ENCODE measurements around the gene LRP1.

The LRP1 gene

DNA sequence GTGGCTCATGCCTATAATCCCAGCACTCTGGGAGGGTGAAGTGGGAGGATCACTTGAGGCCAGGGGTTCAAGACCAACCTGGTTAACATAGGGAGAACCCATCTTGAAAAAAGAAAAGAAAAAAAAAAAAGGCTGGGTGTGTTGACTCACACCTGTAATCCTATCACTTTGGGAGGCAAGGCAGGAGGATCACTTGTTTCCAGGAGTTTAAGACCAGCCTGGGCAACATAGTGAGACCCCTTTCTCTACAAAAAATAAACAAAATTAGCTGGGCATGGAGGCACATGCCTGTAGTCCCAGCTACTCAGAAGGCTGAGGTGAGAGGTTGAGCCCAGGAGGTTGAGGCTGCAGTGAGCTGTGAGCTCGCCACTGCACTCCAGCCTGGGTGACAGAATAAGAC lies 42.1 kb downstream of the LRP1 start:
- H3K27ac Mint-ChIP-seq, result no peak overlapping the region

DNA sequence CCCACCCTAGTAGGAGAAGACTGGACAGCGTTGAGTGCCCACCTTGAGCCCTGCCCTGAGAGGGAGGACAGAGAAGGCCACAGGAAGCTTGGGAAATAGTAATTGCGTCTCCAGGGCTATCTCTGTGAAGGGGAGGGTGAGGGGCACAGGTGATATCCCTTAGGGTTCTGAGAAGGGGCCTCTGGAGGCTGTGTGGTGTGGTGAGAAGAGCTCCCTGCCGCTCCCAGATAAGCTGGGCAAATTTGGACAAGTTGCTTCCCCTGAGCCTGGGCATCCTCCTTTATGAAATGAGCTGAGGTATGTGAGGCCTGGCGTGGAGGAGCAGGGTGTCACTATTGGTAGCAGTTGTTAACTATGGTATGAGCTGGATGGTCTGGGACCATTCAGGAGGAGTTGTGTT lies 42.6 kb downstream of the LRP1 start:
- no peak for DNase-seq (ENCODE audit: low spot score)
- no peak overlapping the region for H3K4me3 Mint-ChIP-seq
- no peaks in the 10 kb centered on the region for H3K36me3 Mint-ChIP-seq (ENCODE audit: low read depth)
- no peak overlapping the region for H3K27ac Mint-ChIP-seq
- no peaks in the 10 kb centered on the region for H3K4me1 Mint-ChIP-seq (ENCODE audit: low read depth)
- no peaks in the 10 kb centered on the region for H3K9me3 Mint-ChIP-seq
- H3K27me3 Mint-ChIP-seq (ENCODE audit: low read depth), result peaks cover 6% of the 10 kb centered on the region

More for the DNA sequence above, 42.1 kb downstream of the LRP1 start:
- Mint-ChIP-seq H3K4me1 (ENCODE audit: low read depth) (no peaks in the 10 kb centered on the region), H3K4me3 (no peak overlapping the region), H3K36me3 (ENCODE audit: low read depth) (no peaks in the 10 kb centered on the region), H3K27me3 (ENCODE audit: low read depth) (peaks cover 6% of the 10 kb centered on the region), H3K9me3 (no peaks in the 10 kb centered on the region)
- DNase-seq (ENCODE audit: low spot score), result no peak

DNA sequence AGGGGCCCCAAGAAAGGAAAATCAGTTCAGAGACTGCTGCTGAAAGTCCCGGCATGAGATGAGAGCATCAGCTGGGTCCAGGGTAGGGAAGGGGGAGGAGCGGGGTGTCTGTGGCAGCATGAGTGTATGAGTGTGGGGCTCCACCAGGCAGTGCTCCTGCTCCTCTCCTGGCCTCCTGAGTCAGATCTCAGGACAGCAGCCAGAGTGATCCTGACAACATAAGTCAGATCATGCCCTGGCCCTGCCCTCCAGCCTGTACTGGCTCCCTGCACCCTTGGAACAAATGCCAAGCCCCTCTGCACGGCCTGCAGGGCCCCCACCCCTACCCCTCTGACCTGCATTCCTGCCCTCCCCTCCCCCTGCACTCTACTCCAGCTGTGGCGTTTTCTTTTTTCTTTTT lies 43.4 kb downstream of the LRP1 start:
- Mint-ChIP-seq H3K36me3 (ENCODE audit: low read depth) (no peaks in the 10 kb centered on the region), H3K4me1 (ENCODE audit: low read depth) (no peaks in the 10 kb centered on the region), H3K9me3 (no peaks in the 10 kb centered on the region), H3K27ac (no peak overlapping the region), H3K27me3 (ENCODE audit: low read depth) (peaks cover 6% of the 10 kb centered on the region), H3K4me3 (no peak overlapping the region)
- no peak for DNase-seq (ENCODE audit: low spot score)

- no peaks in the 10 kb centered on the region for H3K4me1 Mint-ChIP-seq (ENCODE audit: low read depth)
- no peak overlapping the region for H3K4me3 Mint-ChIP-seq
- H3K9me3 Mint-ChIP-seq, result no peaks in the 10 kb centered on the region
- DNase-seq (ENCODE audit: low spot score), result peak; percentile 13
- H3K27me3 Mint-ChIP-seq (ENCODE audit: low read depth), result peaks cover 6% of the 10 kb centered on the region
- no peak overlapping the region for H3K27ac Mint-ChIP-seq
- H3K36me3 Mint-ChIP-seq (ENCODE audit: low read depth), result no peaks in the 10 kb centered on the region
Observed at GRCh38 chr12:57173089-57173488, 44.8 kb downstream of the LRP1 start.

GRCh38 chr12:57173683-57174082 lies 45.4 kb downstream of the LRP1 start:
- DNase-seq (ENCODE audit: low spot score), result no peak
- H3K27me3 Mint-ChIP-seq (ENCODE audit: low read depth), result peaks cover 6% of the 10 kb centered on the region
- H3K4me1 Mint-ChIP-seq (ENCODE audit: low read depth), result no peaks in the 10 kb centered on the region
- no peak overlapping the region for H3K27ac Mint-ChIP-seq
- no peak overlapping the region for H3K4me3 Mint-ChIP-seq
- no peaks in the 10 kb centered on the region for H3K36me3 Mint-ChIP-seq (ENCODE audit: low read depth)
- H3K9me3 Mint-ChIP-seq, result no peaks in the 10 kb centered on the region

- DNase-seq (ENCODE audit: low spot score), result peak; percentile 38
- H3K27ac Mint-ChIP-seq, result no peak overlapping the region
Observed at GRCh38 chr12:57175428-57176138, 47.3 kb downstream of the LRP1 start.

DNA sequence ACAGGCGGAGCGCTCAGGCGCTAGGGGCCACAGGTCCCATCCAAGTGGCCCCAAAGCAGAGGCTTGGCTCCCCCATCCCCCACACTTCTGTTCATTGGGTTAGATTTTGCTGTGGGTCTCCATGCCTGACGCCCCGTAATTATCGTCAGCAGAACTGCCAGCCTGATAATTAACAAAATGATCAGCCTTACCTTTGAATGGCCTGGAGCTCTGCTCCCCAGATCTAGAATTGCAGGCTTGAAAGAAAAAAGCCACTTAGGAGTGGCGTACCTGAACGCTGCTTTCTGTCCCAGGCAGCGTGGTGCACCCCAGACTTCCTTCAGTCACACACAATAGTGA lies 47.8 kb downstream of the LRP1 start:
- Mint-ChIP-seq H3K4me1 (ENCODE audit: low read depth) (no peaks in the 10 kb centered on the region), H3K4me3 (no peak overlapping the region), H3K36me3 (ENCODE audit: low read depth) (no peaks in the 10 kb centered on the region), H3K9me3 (no peaks in the 10 kb centered on the region), H3K27ac (no peak overlapping the region), H3K27me3 (ENCODE audit: low read depth) (peaks cover 4% of the 10 kb centered on the region)
- DNase-seq (ENCODE audit: low spot score), result no peak

More at GRCh38 chr12:57175428-57176138, 47.3 kb downstream of the LRP1 start:
- Mint-ChIP-seq H3K4me3 (no peak overlapping the region), H3K36me3 (ENCODE audit: low read depth) (no peaks in the 10 kb centered on the region), H3K9me3 (no peaks in the 10 kb centered on the region), H3K27me3 (ENCODE audit: low read depth) (peaks cover 6% of the 10 kb centered on the region), H3K4me1 (ENCODE audit: low read depth) (no peaks in the 10 kb centered on the region)

DNA sequence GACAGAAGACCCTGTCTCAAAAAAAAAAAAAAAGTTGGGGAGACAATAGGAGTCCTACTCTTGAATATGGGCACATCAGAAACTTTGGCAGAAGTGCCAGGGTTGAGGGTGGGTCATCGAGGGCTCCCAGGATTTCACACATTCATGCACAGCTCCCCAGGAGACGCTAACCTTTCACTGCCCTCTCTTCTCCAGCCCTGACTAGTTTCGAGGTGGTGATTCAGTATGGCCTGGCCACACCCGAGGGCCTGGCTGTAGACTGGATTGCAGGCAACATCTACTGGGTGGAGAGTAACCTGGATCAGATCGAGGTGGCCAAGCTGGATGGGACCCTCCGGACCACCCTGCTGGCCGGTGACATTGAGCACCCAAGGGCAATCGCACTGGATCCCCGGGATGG lies 48.6 kb downstream of the LRP1 start:
- no peaks in the 10 kb centered on the region for H3K9me3 Mint-ChIP-seq
- no peaks in the 10 kb centered on the region for H3K27me3 Mint-ChIP-seq (ENCODE audit: low read depth)
- no peaks in the 10 kb centered on the region for H3K36me3 Mint-ChIP-seq (ENCODE audit: low read depth)
- no peak overlapping the region for H3K4me3 Mint-ChIP-seq
- DNase-seq (ENCODE audit: low spot score), result no peak
- H3K4me1 Mint-ChIP-seq (ENCODE audit: low read depth), result no peaks in the 10 kb centered on the region
- no peak overlapping the region for H3K27ac Mint-ChIP-seq

GRCh38 chr12:57177354-57177753 lies 49.1 kb downstream of the LRP1 start:
- no peaks in the 10 kb centered on the region for H3K4me1 Mint-ChIP-seq (ENCODE audit: low read depth)
- no peak overlapping the region for H3K27ac Mint-ChIP-seq
- H3K36me3 Mint-ChIP-seq (ENCODE audit: low read depth), result no peaks in the 10 kb centered on the region
- no peak for DNase-seq (ENCODE audit: low spot score)
- no peaks in the 10 kb centered on the region for H3K9me3 Mint-ChIP-seq
- H3K27me3 Mint-ChIP-seq (ENCODE audit: low read depth), result no peaks in the 10 kb centered on the region
- no peak overlapping the region for H3K4me3 Mint-ChIP-seq

GRCh38 chr12:57178213-57178612 lies 49.9 kb downstream of the LRP1 start:
- Mint-ChIP-seq H3K9me3 (no peaks in the 10 kb centered on the region), H3K27ac (no peak overlapping the region), H3K27me3 (ENCODE audit: low read depth) (no peaks in the 10 kb centered on the region), H3K4me3 (no peak overlapping the region), H3K4me1 (ENCODE audit: low read depth) (no peaks in the 10 kb centered on the region), H3K36me3 (ENCODE audit: low read depth) (no peaks in the 10 kb centered on the region)
- DNase-seq (ENCODE audit: low spot score), result no peak

GRCh38 chr12:57179331-57180086 lies 51.2 kb downstream of the LRP1 start:
- Mint-ChIP-seq H3K36me3 (ENCODE audit: low read depth) (no peaks in the 10 kb centered on the region), H3K27me3 (ENCODE audit: low read depth) (no peaks in the 10 kb centered on the region), H3K4me1 (ENCODE audit: low read depth) (no peaks in the 10 kb centered on the region), H3K4me3 (no peak overlapping the region), H3K27ac (no peak overlapping the region), H3K9me3 (no peaks in the 10 kb centered on the region)
- no peak for DNase-seq (ENCODE audit: low spot score)

DNA sequence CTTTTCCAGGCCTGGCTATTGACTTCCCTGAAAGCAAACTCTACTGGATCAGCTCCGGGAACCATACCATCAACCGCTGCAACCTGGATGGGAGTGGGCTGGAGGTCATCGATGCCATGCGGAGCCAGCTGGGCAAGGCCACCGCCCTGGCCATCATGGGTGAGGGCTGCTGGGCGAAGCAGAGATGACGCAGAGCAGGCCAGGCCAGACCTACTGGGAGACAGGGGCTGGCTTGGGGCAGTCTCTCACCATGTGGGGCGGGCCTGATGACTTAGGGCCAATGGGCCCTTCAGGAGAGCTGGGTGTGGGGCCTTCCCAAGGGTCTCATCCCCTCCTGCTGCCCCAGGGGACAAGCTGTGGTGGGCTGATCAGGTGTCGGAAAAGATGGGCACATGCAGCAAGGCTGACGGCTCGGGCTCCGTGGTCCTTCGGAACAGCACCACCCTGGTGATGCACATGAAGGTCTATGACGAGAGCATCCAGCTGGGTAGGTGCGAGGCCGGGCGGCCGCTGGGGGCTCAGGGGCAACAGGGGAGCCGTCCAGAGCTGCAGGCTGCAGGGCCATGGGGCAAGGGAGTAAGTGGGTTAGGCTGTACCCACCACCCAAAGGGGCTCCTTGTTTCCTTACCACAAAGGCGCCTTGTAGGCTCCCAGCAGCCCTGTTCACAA lies 52.2 kb downstream of the LRP1 start:
- no peak overlapping the region for H3K27ac Mint-ChIP-seq
- no peaks in the 10 kb centered on the region for H3K4me1 Mint-ChIP-seq (ENCODE audit: low read depth)
- H3K4me3 Mint-ChIP-seq, result no peak overlapping the region
- no peaks in the 10 kb centered on the region for H3K9me3 Mint-ChIP-seq
- no peak for DNase-seq (ENCODE audit: low spot score)
- no peaks in the 10 kb centered on the region for H3K36me3 Mint-ChIP-seq (ENCODE audit: low read depth)
- H3K27me3 Mint-ChIP-seq (ENCODE audit: low read depth), result no peaks in the 10 kb centered on the region

DNA sequence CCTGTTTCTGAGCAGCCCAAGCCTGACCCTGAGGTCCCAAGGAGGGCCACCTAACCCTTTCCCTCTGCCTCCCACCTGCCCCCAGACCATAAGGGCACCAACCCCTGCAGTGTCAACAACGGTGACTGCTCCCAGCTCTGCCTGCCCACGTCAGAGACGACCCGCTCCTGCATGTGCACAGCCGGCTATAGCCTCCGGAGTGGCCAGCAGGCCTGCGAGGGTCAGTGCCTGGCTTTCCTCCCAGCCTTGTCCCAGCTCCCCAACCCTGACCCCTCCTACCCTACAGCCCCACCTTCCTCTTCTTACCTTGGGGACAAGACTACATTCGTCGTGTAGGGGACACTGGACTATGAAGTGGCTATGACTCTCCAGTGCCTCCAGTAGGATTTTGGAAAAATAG lies 52.8 kb downstream of the LRP1 start:
- Mint-ChIP-seq H3K27ac (no peak overlapping the region), H3K27me3 (ENCODE audit: low read depth) (no peaks in the 10 kb centered on the region), H3K9me3 (no peaks in the 10 kb centered on the region), H3K4me3 (no peak overlapping the region), H3K36me3 (ENCODE audit: low read depth) (no peaks in the 10 kb centered on the region), H3K4me1 (ENCODE audit: low read depth) (no peaks in the 10 kb centered on the region)
- DNase-seq (ENCODE audit: low spot score), result no peak

DNA sequence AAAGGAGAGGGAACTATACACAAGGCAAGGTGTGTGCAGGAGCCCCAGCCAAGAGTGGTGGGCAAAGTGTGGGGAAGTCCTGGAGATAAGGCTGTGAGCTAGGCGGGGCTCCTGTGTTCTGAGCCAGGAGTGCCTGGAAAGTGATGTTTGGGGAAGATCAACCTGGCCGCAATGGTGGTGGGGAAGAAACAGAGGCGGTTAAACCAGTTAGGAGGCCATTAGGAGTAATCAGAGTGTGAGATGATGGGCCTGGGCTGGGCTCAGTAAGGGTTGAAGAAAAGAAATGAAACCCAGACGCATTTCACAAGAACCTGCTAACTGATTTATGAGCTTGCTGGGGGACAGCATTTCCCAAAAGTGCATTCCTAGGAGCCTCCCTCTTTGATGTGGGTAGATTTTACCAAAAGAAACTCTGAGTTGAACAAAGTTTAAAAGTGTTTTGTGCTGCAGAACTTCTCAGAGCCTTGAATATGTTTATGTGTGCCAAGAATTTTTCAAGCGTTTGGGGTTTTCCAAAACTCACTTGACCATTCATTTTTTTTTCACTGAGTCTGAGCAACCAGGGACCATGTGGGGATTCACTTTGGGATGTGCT lies 53.4 kb downstream of the LRP1 start:
- H3K9me3 Mint-ChIP-seq, result no peaks in the 10 kb centered on the region
- H3K36me3 Mint-ChIP-seq (ENCODE audit: low read depth), result no peaks in the 10 kb centered on the region
- H3K27me3 Mint-ChIP-seq (ENCODE audit: low read depth), result no peaks in the 10 kb centered on the region
- H3K4me3 Mint-ChIP-seq, result no peak overlapping the region
- H3K27ac Mint-ChIP-seq, result no peak overlapping the region
- DNase-seq (ENCODE audit: low spot score), result no peak
- no peaks in the 10 kb centered on the region for H3K4me1 Mint-ChIP-seq (ENCODE audit: low read depth)
